Neutrophil (primary cell): Measurements from ENCODE around the gene BHLHE23.
"Not testable (repeated sequence)": the region's sequence is repeated elsewhere in the genome, so short reads cannot be mapped to it uniquely, and the experiment has no call there.

Experiments
- H3K27ac ChIP-seq: fragments of 200-600 bp; sonication (generic); 2 replicates; pipeline ENCODE4 v1.5.1; 2016; ENCODE audit warnings: mild to moderate bottlenecking, moderate library complexity
- H3K27me3 ChIP-seq: fragments of 200-600 bp; sonication (generic); 2 replicates; pipeline ENCODE4 v1.6.0; 2016; ENCODE audit warnings: mild to moderate bottlenecking
- H3K36me3 ChIP-seq: fragments of 200-600 bp; sonication (generic); 2 replicates; pipeline ENCODE4 v1.5.1; 2017
- H3K4me1 ChIP-seq, 2 experiments: fragments of 200-600 bp in 1 of 2; sonication (generic) in 1 of 2; 1 replicate in 1 of 2; 2 replicates in 1 of 2; pipeline versions ENCODE4 v1.5.1 to v1.6.1; 2013 to 2016; ENCODE audit warnings: low read depth in 1 of 2, low read length in 1 of 2, mild to moderate bottlenecking in 1 of 2, moderate library complexity in 1 of 2; ENCODE audit not compliant: control insufficient read depth in 1 of 2, insufficient read depth in 1 of 2
- H3K4me3 ChIP-seq, 2 experiments: fragments of 200-600 bp in 1 of 2; sonication (generic) in 1 of 2; 1 replicate in 1 of 2; 2 replicates in 1 of 2; pipeline ENCODE4 v1.5.1; 2013 to 2016; ENCODE audit warnings: low read depth in 1 of 2, low read length in 1 of 2, mild to moderate bottlenecking in 1 of 2, moderate library complexity in 1 of 2
- H3K9me3 ChIP-seq: fragments of 200-600 bp; sonication (generic); 2 replicates; pipeline ENCODE4 v1.5.1; 2016
- CTCF ChIP-seq: fragments of 200-600 bp; sonication (generic); IDR thresholded peaks from 2 replicates; pipeline ENCODE4 v1.5.1; 2016; ENCODE audit warnings: antibody characterized with exemption

Gene BHLHE23

GRCh38 chr20:62962221-62962879, 44.4 kb downstream of the BHLHE23 start:
- peaks cover 17% of the 10 kb centered on the region for H3K36me3 ChIP-seq
- TF ChIP-seq CTCF = no peak
- H3K4me1 ChIP-seq = peaks cover 0 to 3% of the 10 kb centered on the region in 2 experiments
- H3K4me3 ChIP-seq = no peak overlapping the region
- no peaks in the 10 kb centered on the region for H3K9me3 ChIP-seq
- no peak overlapping the region for H3K27ac ChIP-seq
- no peaks in the 10 kb centered on the region for H3K27me3 ChIP-seq

GRCh38 chr20:62961799-62962198, 45.0 kb downstream of the BHLHE23 start:
- no peak for TF ChIP-seq CTCF
- Histone ChIP-seq H3K27ac (no peak overlapping the region), H3K9me3 (no peaks in the 10 kb centered on the region), H3K36me3 (peaks cover 17% of the 10 kb centered on the region), H3K4me1 (peaks cover 0 to 3% of the 10 kb centered on the region in 2 experiments), H3K4me3 (no peak overlapping the region), H3K27me3 (no peaks in the 10 kb centered on the region)

- H3K36me3 ChIP-seq = peaks cover 17% of the 10 kb centered on the region
- H3K4me3 ChIP-seq = no peak overlapping the region
- H3K9me3 ChIP-seq = no peaks in the 10 kb centered on the region
- H3K4me1 ChIP-seq = peaks cover 0 to 3% of the 10 kb centered on the region in 2 experiments
- TF ChIP-seq CTCF = no peak
- no peaks in the 10 kb centered on the region for H3K27me3 ChIP-seq
- no peak overlapping the region for H3K27ac ChIP-seq
Observed at GRCh38 chr20:62961310-62961783, 45.4 kb downstream of the BHLHE23 start.

GRCh38 chr20:62960446-62961309, 46.1 kb downstream of the BHLHE23 start:
- H3K4me3 ChIP-seq, H3K4me1 ChIP-seq: not testable (repeated sequence)
- peaks cover 17% of the 10 kb centered on the region for H3K36me3 ChIP-seq

GRCh38 chr20:62959998-62960436, 46.7 kb downstream of the BHLHE23 start:
- Histone ChIP-seq H3K36me3 (peaks cover 17% of the 10 kb centered on the region), H3K27ac (no peak overlapping the region), H3K4me1 (peaks cover 0 to 3% of the 10 kb centered on the region in 2 experiments), H3K4me3 (no peak overlapping the region), H3K27me3 (no peaks in the 10 kb centered on the region), H3K9me3 (no peaks in the 10 kb centered on the region)
- TF ChIP-seq CTCF = no peak

More at GRCh38 chr20:62960446-62961309, 46.1 kb downstream of the BHLHE23 start:
- not testable (repeated sequence) for H3K27ac ChIP-seq, H3K27me3 ChIP-seq, H3K9me3 ChIP-seq
